NCI-H187 treated with DMSO at 0.1 percent for 48 hours (cell line): ENCODE measurements around the gene GNA15.

Experiments
- DNase-seq: peaks from one replicate; lab custom pipeline; 2025; lab: John Stamatoyannopoulos, UW

The GNA15 gene

GRCh38 chr19:3208317-3209207 lies 72.7 kb downstream of the GNA15 start:
- DNase-seq = no peak

GRCh38 chr19:3210347-3211017 lies 74.6 kb downstream of the GNA15 start:
- DNase-seq = no peak

GRCh38 chr19:3211191-3211590 lies 75.4 kb downstream of the GNA15 start:
- DNase-seq = no peak

GRCh38 chr19:3213159-3213558 lies 77.3 kb downstream of the GNA15 start:
- DNase-seq = no peak
